CD4-positive, alpha-beta T cell (primary cell): Measurements from ENCODE around the gene C19orf47. TPM values are rescaled to one million over a fixed set of nuclear protein-coding genes. Genes with fewer than 3 reads are reported as not detected.
A peak's percentile ranks its signal among the peaks of the same experiment; 100 is the strongest.

Experiments
- ATAC-seq: fragments of 200-7000 bp; cut with Tn5 transposase; one replicate; pipeline ENCODE4 v1.10.0; 2022; ENCODE audit warnings: mild to moderate bottlenecking; ENCODE audit not compliant: poor library complexity
- CTCF ChIA-PET: fragments of 350-600 bp; sonication (Branson Sonifier 250); formaldehyde crosslinking; loops from one replicate; lab custom pipeline; 2021; ENCODE audit warnings: antibody characterized with exemption, inconsistent platforms; lab: Charles Lee
- POLR2A ChIA-PET: fragments of 350-600 bp; sonication (Branson Sonifier 250); formaldehyde crosslinking; loops from one replicate; lab custom pipeline; 2021; ENCODE audit warnings: antibody characterized with exemption, inconsistent platforms; lab: Charles Lee
- DNase-seq, 14 experiments: peaks; one replicate each; pipeline ENCODE4 v3.0.0-alpha.2; 2013 to 2020; ENCODE audit warnings: mixed read lengths in 2 of 14
- H3K27ac ChIP-seq, 2 donors: one replicate each; pipeline versions ENCODE4 v1.5.1 to v1.7.0; 2013; ENCODE audit warnings: low read length in 2 of 2, low read depth in 1 of 2, mild to moderate bottlenecking in 1 of 2
- H3K27me3 ChIP-seq, 2 experiments: 1 replicate in 1 of 2; 2 replicates in 1 of 2; pipeline versions ENCODE4 v1.6.1 to v1.7.0; 2013; ENCODE audit warnings: low read length in 2 of 2, control low read depth in 1 of 2, mild to moderate bottlenecking in 1 of 2, moderate library complexity in 1 of 2; ENCODE audit not compliant: insufficient read depth in 2 of 2, control insufficient read depth in 1 of 2
- H3K36me3 ChIP-seq: one replicate; pipeline ENCODE4 v1.6.1; 2013; ENCODE audit warnings: low read length, control low read depth; ENCODE audit not compliant: insufficient read depth
- H3K4me1 ChIP-seq: one replicate; pipeline ENCODE4 v1.6.1; 2013; ENCODE audit warnings: low read length, control low read depth; ENCODE audit not compliant: insufficient read depth
- H3K4me3 ChIP-seq: one replicate; pipeline ENCODE4 v1.5.1; 2013; ENCODE audit warnings: mild to moderate bottlenecking, low read length, moderate library complexity
- H3K9me3 ChIP-seq, 2 experiments: 1 replicate in 1 of 2; 2 replicates in 1 of 2; pipeline versions ENCODE4 v1.6.1 to v1.7.0; 2013; ENCODE audit warnings: low read length in 2 of 2, mild to moderate bottlenecking in 2 of 2, control low read depth in 1 of 2, moderate library complexity in 1 of 2; ENCODE audit not compliant: control insufficient read depth in 1 of 2, insufficient read depth in 1 of 2
- H3K27ac Mint-ChIP-seq: one replicate; pipeline ENCODE4 v1.8.0; 2020; ENCODE audit warnings: mixed read lengths
- H3K27me3 Mint-ChIP-seq: one replicate; pipeline ENCODE4 v1.8.0; 2021; ENCODE audit warnings: mixed read lengths
- H3K36me3 Mint-ChIP-seq: one replicate; pipeline ENCODE4 v1.8.0; 2021; ENCODE audit warnings: low read depth, mixed read lengths
- H3K4me1 Mint-ChIP-seq: one replicate; pipeline ENCODE4 v1.8.0; 2021; ENCODE audit warnings: low read depth, mixed read lengths
- H3K4me3 Mint-ChIP-seq: one replicate; pipeline ENCODE4 v1.8.0; 2020; ENCODE audit warnings: mild to moderate bottlenecking, mixed read lengths
- H3K9me3 Mint-ChIP-seq: one replicate; pipeline ENCODE4 v1.8.0; 2020; ENCODE audit warnings: mixed read lengths
- CTCF ChIP-seq: fragments of 200-600 bp; IDR thresholded peaks from one replicate; pipeline ENCODE4 v1.8.0; 2022; ENCODE audit warnings: antibody characterized with exemption, mild to moderate bottlenecking
- intact Hi-C, 2 experiments: fragments of 100-400 bp; cut with DNase I in 1 of 2; cut with micrococcal nuclease in 1 of 2; formaldehyde crosslinking; loops; one replicate each; pipeline versions ENCODE4 v1.15.1 to v1.9.0; 2023 to 2025; cut with DNase I, micrococcal nuclease
- total RNA-seq, 174 experiments: library from RNA in 2 of 174; stranded (reverse) in 2 of 174; gene quantifications; one replicate each; pipeline ENCODE4 v1.2.3 and lab custom pipeline; 2021 to 2026

C19orf47 gene
- total RNA-seq, 2 experiments from 2014 or later: 10.1 to 11.2 TPM

- POLR2A ChIA-PET: no interaction called here
- H3K9me3 Mint-ChIP-seq: no peaks in the 10 kb centered on the region
Measured at GRCh38 chr19:40281381-40282208, 66.6 kb downstream of the C19orf47 start.

GRCh38 chr19:40280608-40281221 lies 67.5 kb downstream of the C19orf47 start:
- ATAC-seq (no peak), DNase-seq (no peak)
- no peak for TF ChIP-seq CTCF
- Histone ChIP-seq H3K36me3 (peaks cover 8% of the 10 kb centered on the region), H3K27ac (no peak overlapping the region), H3K9me3 (no peaks in the 10 kb centered on the region), H3K27me3 (no peaks in the 10 kb centered on the region), H3K4me1 (peaks cover 82% of the 10 kb centered on the region), H3K4me3 (no peak overlapping the region)
- POLR2A ChIA-PET: no interaction called here
- peak overlapping the region; percentile 36 for H3K27ac Mint-ChIP-seq
- peaks cover 30% of the 10 kb centered on the region for H3K36me3 Mint-ChIP-seq
- H3K9me3 Mint-ChIP-seq: no peaks in the 10 kb centered on the region
- CTCF ChIA-PET: interaction anchor here (0.7 kb wide), 1 partner anchor 144 kb away, joined by 3 read pairs; no protein-coding TSS in a partner anchor
- intact Hi-C loops: loop anchor here (5.0 to 10.0 kb wide), 4 partner anchors 122 to 936 kb away; partner anchors contain the start of genes SAMD4B (in 1 of the 2) and SERTAD3 (in 1 of the 2)
- peaks cover 73% of the 10 kb centered on the region for H3K4me1 Mint-ChIP-seq
- no peaks in the 10 kb centered on the region for H3K27me3 Mint-ChIP-seq
- H3K4me3 Mint-ChIP-seq: peak overlapping the region; percentile 51

More at GRCh38 chr19:40281381-40282208, 66.6 kb downstream of the C19orf47 start:
- intact Hi-C loops: loop anchor here (5.0 to 10.0 kb wide), 4 partner anchors 121 to 937 kb away; partner anchors contain the start of genes SAMD4B (in 1 of the 2) and SERTAD3 (in 1 of the 2)
- DNase-seq (no peak), ATAC-seq (no peak)
- Mint-ChIP-seq H3K36me3 (peaks cover 30% of the 10 kb centered on the region), H3K4me3 (peak overlapping the region; percentile 15), H3K27me3 (no peaks in the 10 kb centered on the region), H3K27ac (peak overlapping the region; percentile 93), H3K4me1 (peaks cover 73% of the 10 kb centered on the region)
- CTCF ChIA-PET: interaction anchor here (0.7 kb wide), 1 partner anchor 143 kb away, joined by 3 read pairs; no protein-coding TSS in a partner anchor
- Histone ChIP-seq H3K4me3 (no peak overlapping the region), H3K36me3 (peaks cover 8% of the 10 kb centered on the region), H3K4me1 (peaks cover 90% of the 10 kb centered on the region), H3K27ac (no peak overlapping the region), H3K9me3 (no peaks in the 10 kb centered on the region), H3K27me3 (no peaks in the 10 kb centered on the region)
- TF ChIP-seq CTCF: no peak

DNA sequence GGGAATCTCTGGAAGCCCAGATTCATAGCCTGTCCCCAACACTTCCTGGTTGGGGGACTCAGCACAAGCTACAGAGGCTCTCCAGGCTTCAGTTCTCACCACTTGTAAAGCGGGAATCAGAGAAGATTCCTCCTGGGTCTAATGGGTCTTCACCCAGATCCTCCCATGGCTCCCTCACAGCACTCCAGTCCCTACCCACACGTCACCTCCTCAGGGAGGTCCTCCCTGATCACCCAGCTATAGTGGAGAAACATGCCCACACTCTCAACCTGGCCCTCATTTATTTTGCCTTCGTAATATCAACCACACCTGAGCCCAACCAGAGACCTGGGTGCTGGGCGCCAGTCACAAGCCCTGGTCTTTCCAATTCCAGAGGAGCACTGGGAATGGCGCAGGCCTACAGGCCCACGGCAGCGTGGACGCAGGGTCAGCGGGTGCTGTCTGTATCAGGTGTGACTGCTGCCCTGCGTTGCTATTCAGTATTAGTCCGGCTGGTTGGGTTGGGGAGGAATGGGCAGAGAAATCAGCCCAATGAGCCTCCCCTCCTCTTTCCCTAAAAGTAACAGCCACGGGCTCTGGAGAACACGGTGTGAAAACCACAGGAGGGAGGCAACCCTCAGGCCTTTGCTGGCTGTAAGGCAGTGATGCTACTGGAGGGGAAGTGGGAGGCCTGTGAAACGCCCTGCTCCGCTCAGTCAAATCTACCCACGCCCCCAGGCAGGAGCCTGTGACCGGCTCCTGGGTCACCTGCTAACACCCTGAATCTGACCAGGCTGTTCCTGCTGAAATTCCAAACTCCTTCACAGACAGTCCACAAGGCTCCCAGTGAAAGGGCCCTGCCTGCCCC lies 68.2 kb downstream of the C19orf47 start:
- intact Hi-C loops: loop anchor here (5.0 to 10.0 kb wide), 4 partner anchors 122 to 935 kb away; partner anchors contain the start of genes SAMD4B (in 1 of the 2) and SERTAD3 (in 1 of the 2)
- CTCF ChIA-PET: no interaction called here

More for the DNA sequence above, 68.2 kb downstream of the C19orf47 start:
- H3K4me3 Mint-ChIP-seq: peak overlapping the region; percentile 51
- Histone ChIP-seq H3K4me3 (no peak overlapping the region), H3K27ac (no peak overlapping the region), H3K4me1 (peaks cover 85% of the 10 kb centered on the region), H3K36me3 (peaks cover 8% of the 10 kb centered on the region), H3K9me3 (no peaks in the 10 kb centered on the region), H3K27me3 (no peaks in the 10 kb centered on the region)
- ATAC-seq: no peak
- POLR2A ChIA-PET: interaction anchor here (0.7 kb wide), 1 partner anchor 835 kb away, joined by 3 read pairs; the partner anchor contains the start of gene SUPT5H
- peaks cover 73% of the 10 kb centered on the region for H3K4me1 Mint-ChIP-seq
- peak overlapping the region; percentile 44 for H3K27ac Mint-ChIP-seq
- H3K9me3 Mint-ChIP-seq: no peaks in the 10 kb centered on the region
- peak in 1 of 14 experiments; percentile 22 for DNase-seq
- peaks cover 30% of the 10 kb centered on the region for H3K36me3 Mint-ChIP-seq
- H3K27me3 Mint-ChIP-seq: no peaks in the 10 kb centered on the region
- TF ChIP-seq CTCF: no peak
